GM18519 (cell line): ENCODE results near the gene LRP1B.
"Not testable (repeated sequence)": the region's sequence is repeated elsewhere in the genome, so short reads cannot be mapped to it uniquely, and the experiment has no call there.

ENCODE experiments used
- ATAC-seq: cut with Tn5 transposase; IDR thresholded peaks from one replicate; pipeline ENCODE4 v1.9.1; 2021; ENCODE audit warnings: mild to moderate bottlenecking, moderate library complexity; ENCODE audit not compliant: unreplicated experiment, low FRiP score

The LRP1B gene

GRCh38 chr2:140353541-140353940, 1777.3 kb downstream of the LRP1B start:
- no peak for ATAC-seq

GRCh38 chr2:140351692-140352091, 1779.1 kb downstream of the LRP1B start:
- ATAC-seq = no peak

- ATAC-seq = no peak
Observed at GRCh38 chr2:140349695-140350094, 1781.1 kb downstream of the LRP1B start.

GRCh38 chr2:140348826-140349225, 1782.0 kb downstream of the LRP1B start:
- ATAC-seq = no peak

GRCh38 chr2:140344838-140345237, 1786.0 kb downstream of the LRP1B start:
- ATAC-seq = no peak

GRCh38 chr2:140344266-140344665, 1786.5 kb downstream of the LRP1B start:
- ATAC-seq = not testable (repeated sequence)

GRCh38 chr2:140338795-140339194, 1792.0 kb downstream of the LRP1B start:
- no peak for ATAC-seq

- ATAC-seq = no peak
Observed at GRCh38 chr2:140337061-140337460, 1793.8 kb downstream of the LRP1B start.

- no peak for ATAC-seq
Observed at GRCh38 chr2:140316345-140316744, 1814.5 kb downstream of the LRP1B start.

- ATAC-seq = no peak
Observed at GRCh38 chr2:140311905-140312304, 1818.9 kb downstream of the LRP1B start.

GRCh38 chr2:140308706-140309105, 1822.1 kb downstream of the LRP1B start:
- no peak for ATAC-seq

- ATAC-seq = no peak
Observed at GRCh38 chr2:140307532-140307931, 1823.3 kb downstream of the LRP1B start.

- ATAC-seq = no peak
Observed at GRCh38 chr2:140295767-140296166, 1835.0 kb downstream of the LRP1B start.

GRCh38 chr2:140288726-140289125, 1842.1 kb downstream of the LRP1B start:
- no peak for ATAC-seq

GRCh38 chr2:140288213-140288612, 1842.6 kb downstream of the LRP1B start:
- no peak for ATAC-seq

- no peak for ATAC-seq
Observed at GRCh38 chr2:140286377-140286776, 1844.4 kb downstream of the LRP1B start.

GRCh38 chr2:140277344-140277743, 1853.5 kb downstream of the LRP1B start:
- not testable (repeated sequence) for ATAC-seq

- no peak for ATAC-seq
Observed at GRCh38 chr2:140276661-140277060, 1854.2 kb downstream of the LRP1B start.

GRCh38 chr2:140275427-140275826, 1855.4 kb downstream of the LRP1B start:
- no peak for ATAC-seq

GRCh38 chr2:140274891-140275290, 1855.9 kb downstream of the LRP1B start:
- no peak for ATAC-seq

- no peak for ATAC-seq
Observed at GRCh38 chr2:140273958-140274357, 1856.9 kb downstream of the LRP1B start.

- ATAC-seq = no peak
Observed at GRCh38 chr2:140273408-140273807, 1857.4 kb downstream of the LRP1B start.

GRCh38 chr2:140270224-140270623, 1860.6 kb downstream of the LRP1B start:
- no peak for ATAC-seq
